T-helper 1 cell treated with Interleukin-12 subunit alpha and Interleukin-12 subunit beta and Interleukin-4 antibody, amounts not matched to agents 30 μg/mL and 1 μg/mL, for 36 hours (primary cell): Measurements from ENCODE around the gene SMARCC2.
"Not testable (repeated sequence)": the region's sequence is repeated elsewhere in the genome, so short reads cannot be mapped to it uniquely, and the experiment has no call there.

Experiments used
- H3K27ac Mint-ChIP-seq: one replicate; pipeline ENCODE4 v1.8.0; 2021; ENCODE audit warnings: mild to moderate bottlenecking, mixed read lengths
- H3K27me3 Mint-ChIP-seq: one replicate; pipeline ENCODE4 v1.8.0; 2021; ENCODE audit warnings: low read depth, mixed read lengths
- H3K36me3 Mint-ChIP-seq: one replicate; pipeline ENCODE4 v1.8.0; 2021; ENCODE audit warnings: low read depth, mixed read lengths
- H3K4me1 Mint-ChIP-seq: one replicate; pipeline ENCODE4 v1.8.0; 2021; ENCODE audit warnings: low read depth, mixed read lengths
- H3K4me3 Mint-ChIP-seq: one replicate; pipeline ENCODE4 v1.8.0; 2021; ENCODE audit warnings: mild to moderate bottlenecking, moderate library complexity, mixed read lengths
- H3K9me3 Mint-ChIP-seq: one replicate; pipeline ENCODE4 v1.8.0; 2021; ENCODE audit warnings: mixed read lengths

SMARCC2 gene

GRCh38 chr12:56163533-56164344 is 25.5 kb downstream of the SMARCC2 start:
- H3K4me1 Mint-ChIP-seq: peaks cover 31% of the 10 kb centered on the region
- no peak overlapping the region for H3K4me3 Mint-ChIP-seq
- H3K36me3 Mint-ChIP-seq: peaks cover 67% of the 10 kb centered on the region
- no peaks in the 10 kb centered on the region for H3K27me3 Mint-ChIP-seq
- no peaks in the 10 kb centered on the region for H3K9me3 Mint-ChIP-seq
- no peak overlapping the region for H3K27ac Mint-ChIP-seq

GRCh38 chr12:56162468-56163290 is 26.6 kb downstream of the SMARCC2 start:
- H3K27ac Mint-ChIP-seq: peak overlapping the region; percentile 36
- H3K36me3 Mint-ChIP-seq: peaks cover 66% of the 10 kb centered on the region
- H3K4me3 Mint-ChIP-seq: no peak overlapping the region
- H3K27me3 Mint-ChIP-seq: no peaks in the 10 kb centered on the region
- peaks cover 31% of the 10 kb centered on the region for H3K4me1 Mint-ChIP-seq
- no peaks in the 10 kb centered on the region for H3K9me3 Mint-ChIP-seq

DNA sequence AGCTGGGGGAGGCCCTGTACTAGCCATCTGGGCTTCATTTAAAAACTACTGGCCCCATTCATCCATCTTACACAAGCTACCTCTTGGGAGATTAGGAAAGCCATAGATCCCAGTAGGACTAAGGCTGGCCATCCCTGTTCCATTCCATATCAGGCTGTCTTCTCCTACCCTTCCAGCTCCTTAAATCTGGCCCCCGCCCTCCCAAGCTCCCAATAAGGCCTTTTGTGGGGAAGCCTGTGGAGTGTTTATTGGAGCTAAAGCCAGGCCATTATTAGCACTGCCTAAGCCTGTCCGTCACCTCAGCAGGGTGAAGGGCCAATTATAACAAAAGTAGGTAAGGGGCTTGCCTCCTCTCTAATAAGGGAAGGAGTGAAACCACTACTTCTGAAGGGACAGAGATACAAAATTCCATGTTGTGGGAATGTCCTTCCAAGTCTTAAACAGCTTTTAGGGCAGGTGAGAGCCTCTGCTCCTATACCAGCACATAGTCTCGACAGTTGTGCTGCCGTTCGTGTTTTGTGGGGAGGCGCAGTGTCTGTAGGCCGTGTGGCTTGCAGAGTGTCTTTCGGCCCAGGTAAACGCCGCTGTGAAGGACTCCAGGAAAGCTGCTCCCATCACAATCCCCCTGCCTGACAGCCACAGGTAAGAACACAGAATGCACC is 27.5 kb downstream of the SMARCC2 start:
- Mint-ChIP-seq H3K4me1 (peaks cover 35% of the 10 kb centered on the region), H3K27me3 (no peaks in the 10 kb centered on the region), H3K27ac (peak overlapping the region; percentile 79), H3K9me3 (no peaks in the 10 kb centered on the region), H3K4me3 (peak overlapping the region; percentile 59), H3K36me3 (peaks cover 64% of the 10 kb centered on the region)

DNA sequence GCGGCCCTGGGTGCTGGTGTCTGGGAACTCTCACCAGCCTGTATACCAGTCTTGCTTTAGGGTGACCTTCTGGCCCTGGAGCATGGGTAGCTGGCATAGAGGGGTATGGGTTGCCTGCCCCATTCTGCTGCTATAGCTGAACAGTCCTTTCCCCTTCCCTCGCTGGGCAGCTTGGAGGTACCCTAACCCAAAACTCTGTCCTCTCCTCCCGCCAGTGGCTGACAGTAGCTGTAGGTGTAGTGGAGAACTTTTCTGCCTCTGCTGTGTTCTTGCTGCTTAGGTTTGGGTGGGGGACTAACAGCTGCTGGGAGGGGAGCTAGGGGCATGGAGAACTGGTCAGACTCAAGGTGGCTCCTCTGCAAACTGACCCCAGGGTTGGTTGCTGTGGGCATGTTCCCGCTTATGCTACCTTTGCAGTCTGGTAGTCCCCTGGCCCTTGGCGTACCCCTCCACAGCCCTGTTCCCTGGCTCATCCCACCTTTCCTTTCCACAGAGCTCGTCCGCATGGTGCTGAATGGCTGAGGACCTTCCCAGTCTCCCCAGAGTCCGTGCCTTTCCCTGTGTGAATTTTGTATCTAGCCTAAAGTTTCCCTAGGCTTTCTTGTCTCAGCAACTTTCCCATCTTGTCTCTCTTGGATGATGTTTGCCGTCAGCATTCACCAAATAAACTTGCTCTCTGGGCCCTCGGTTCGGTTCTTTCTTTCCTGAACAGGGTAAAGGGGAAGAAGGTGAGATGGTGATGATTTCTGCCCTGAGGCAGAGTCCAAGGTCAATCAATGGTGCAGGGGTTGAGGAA is 28.2 kb downstream of the SMARCC2 start:
- H3K27me3 Mint-ChIP-seq: no peaks in the 10 kb centered on the region
- H3K36me3 Mint-ChIP-seq: peaks cover 64% of the 10 kb centered on the region

DNA sequence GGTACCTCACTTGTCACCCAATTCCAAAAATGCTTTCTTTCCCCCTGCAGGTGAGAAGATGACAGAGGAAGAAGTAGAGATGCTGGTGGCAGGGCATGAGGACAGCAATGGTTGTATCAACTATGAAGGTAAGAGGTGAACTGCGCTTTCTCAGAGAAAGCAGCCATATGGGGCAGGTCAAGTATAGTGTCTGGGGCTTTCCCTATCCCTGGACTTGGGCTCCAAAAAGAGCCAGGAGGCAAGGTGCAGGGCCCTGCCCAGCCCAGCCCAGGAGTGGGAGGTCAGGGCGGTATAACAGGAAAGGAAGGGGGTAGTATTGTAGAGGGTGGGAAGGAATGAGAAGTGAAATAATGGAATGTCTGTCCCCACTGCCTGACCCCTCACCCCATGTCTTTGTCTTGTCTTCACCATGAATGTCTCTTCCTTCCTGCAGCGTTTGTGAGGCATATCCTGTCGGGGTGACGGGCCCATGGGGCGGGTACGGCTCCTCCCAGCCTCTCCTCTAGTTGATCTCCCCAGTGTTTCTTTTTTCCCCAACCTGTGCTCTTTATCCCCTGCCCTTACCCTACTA is 29.0 kb downstream of the SMARCC2 start:
- Mint-ChIP-seq H3K27ac (peak overlapping the region; percentile 99), H3K9me3 (no peaks in the 10 kb centered on the region), H3K36me3 (peaks cover 62% of the 10 kb centered on the region), H3K27me3 (no peaks in the 10 kb centered on the region), H3K4me1 (peaks cover 38% of the 10 kb centered on the region), H3K4me3 (peak overlapping the region; percentile 99)

More for the DNA sequence above, 28.2 kb downstream of the SMARCC2 start:
- H3K27ac Mint-ChIP-seq: peak overlapping the region; percentile 99
- H3K9me3 Mint-ChIP-seq: no peaks in the 10 kb centered on the region
- peak overlapping the region; percentile 99 for H3K4me3 Mint-ChIP-seq
- peaks cover 35% of the 10 kb centered on the region for H3K4me1 Mint-ChIP-seq

DNA sequence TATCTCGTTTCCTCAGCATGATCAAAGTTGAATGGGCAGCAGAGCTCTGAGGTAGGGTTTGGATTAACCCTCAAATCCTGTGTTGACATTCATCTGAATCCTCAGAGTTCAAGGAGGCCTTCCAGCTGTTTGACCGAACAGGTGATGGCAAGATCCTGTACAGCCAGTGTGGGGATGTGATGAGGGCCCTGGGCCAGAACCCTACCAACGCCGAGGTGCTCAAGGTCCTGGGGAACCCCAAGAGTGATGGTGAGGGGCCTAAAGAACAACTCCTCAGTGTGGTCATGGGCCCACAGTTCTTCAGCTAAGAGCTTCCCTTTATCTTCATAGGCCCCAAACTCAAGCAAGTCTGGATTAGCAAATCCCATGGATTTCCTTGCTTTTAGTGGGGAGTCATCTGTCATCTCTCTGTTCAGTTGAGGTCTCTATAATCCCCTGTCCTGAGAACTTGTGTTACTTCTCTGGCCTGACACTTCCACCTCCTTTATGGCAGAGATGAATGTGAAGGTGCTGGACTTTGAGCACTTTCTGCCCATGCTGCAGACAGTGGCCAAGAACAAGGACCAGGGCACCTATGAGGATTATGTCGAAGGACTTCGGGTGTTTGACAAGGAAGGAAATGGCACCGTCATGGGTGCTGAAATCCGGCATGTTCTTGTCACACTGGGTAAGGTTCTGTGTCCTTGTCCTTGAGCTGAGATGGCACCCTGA is 29.6 kb downstream of the SMARCC2 start:
- Mint-ChIP-seq H3K27me3 (no peaks in the 10 kb centered on the region), H3K36me3 (peaks cover 63% of the 10 kb centered on the region), H3K27ac (peak overlapping the region; percentile 99), H3K9me3 (no peaks in the 10 kb centered on the region), H3K4me1 (peaks cover 43% of the 10 kb centered on the region), H3K4me3 (peak overlapping the region; percentile 99)

GRCh38 chr12:56158926-56159461 is 30.3 kb downstream of the SMARCC2 start:
- peak overlapping the region; percentile 99 for H3K4me3 Mint-ChIP-seq
- peaks cover 57% of the 10 kb centered on the region for H3K36me3 Mint-ChIP-seq
- peaks cover 38% of the 10 kb centered on the region for H3K4me1 Mint-ChIP-seq
- H3K27ac Mint-ChIP-seq: peak overlapping the region; percentile 99
- H3K9me3 Mint-ChIP-seq: no peaks in the 10 kb centered on the region
- H3K27me3 Mint-ChIP-seq: no peaks in the 10 kb centered on the region

GRCh38 chr12:56158029-56158925 is 31.0 kb downstream of the SMARCC2 start, which contains the start of gene MYL6:
MYL6 (plus strand) TSS chr12:56158359; CDS start chr12:56158402, 43 bp downstream.
- Mint-ChIP-seq H3K9me3 (no peaks in the 10 kb centered on the region), H3K27me3 (no peaks in the 10 kb centered on the region), H3K4me3 (peak within 1 kb of the TSS; percentile 99), H3K4me1 (peaks cover 40% of the 10 kb centered on the region), H3K27ac (peak within 1 kb of the TSS; percentile 99), H3K36me3 (peaks cover 50% of the 10 kb centered on the region)

DNA sequence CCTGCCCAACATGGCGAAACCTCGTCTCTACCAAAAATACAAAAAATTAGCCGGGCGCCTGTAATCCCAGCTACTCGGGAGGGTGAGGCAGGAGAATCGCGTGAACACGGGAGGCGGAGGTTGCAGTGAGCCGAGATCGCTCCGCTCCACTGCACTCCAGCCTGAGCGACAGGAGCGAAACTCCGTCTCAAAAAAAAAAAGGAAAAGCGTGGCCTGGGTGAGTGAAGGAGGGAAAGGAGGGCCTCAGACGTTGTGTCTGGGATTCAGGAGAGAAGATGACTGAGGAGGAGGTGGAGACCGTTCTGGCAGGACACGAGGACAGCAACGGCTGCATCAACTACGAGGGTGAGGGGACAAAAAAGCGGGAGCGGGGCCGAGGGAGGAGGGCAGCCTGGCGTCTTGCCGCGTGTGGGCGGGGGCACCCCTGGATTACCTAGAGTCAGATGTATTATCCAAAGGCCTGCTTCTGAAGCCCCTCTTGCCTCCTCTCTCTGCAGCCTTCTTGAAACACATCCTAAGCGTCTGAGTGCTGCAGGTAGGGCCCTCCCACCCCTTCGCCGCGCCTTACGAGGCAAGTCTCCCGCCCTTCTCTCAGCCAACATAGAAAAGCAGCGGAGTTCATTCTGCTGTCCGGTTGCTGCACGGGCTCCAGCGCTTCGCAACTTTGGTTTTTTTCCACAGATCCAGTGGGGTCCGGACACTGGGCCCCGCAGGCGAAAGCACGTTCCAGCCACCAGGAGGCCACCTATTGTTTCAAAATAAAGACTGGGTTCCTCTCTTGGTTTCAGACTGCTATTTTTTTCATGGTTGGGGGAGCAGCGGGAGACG is 31.9 kb downstream of the SMARCC2 start:
- peaks cover 45% of the 10 kb centered on the region for H3K36me3 Mint-ChIP-seq
- H3K27ac Mint-ChIP-seq: peak overlapping the region; percentile 99
- H3K9me3 Mint-ChIP-seq: no peaks in the 10 kb centered on the region
- H3K27me3 Mint-ChIP-seq: no peaks in the 10 kb centered on the region
- peak overlapping the region; percentile 99 for H3K4me3 Mint-ChIP-seq
- H3K4me1 Mint-ChIP-seq: peaks cover 48% of the 10 kb centered on the region

- not testable (repeated sequence) for H3K27me3 Mint-ChIP-seq, H3K9me3 Mint-ChIP-seq
- Mint-ChIP-seq H3K4me3 (peak overlapping the region; percentile 99), H3K27ac (peak overlapping the region; percentile 99), H3K4me1 (peaks cover 48% of the 10 kb centered on the region), H3K36me3 (peaks cover 38% of the 10 kb centered on the region)
Measured at GRCh38 chr12:56156464-56157200, 32.7 kb downstream of the SMARCC2 start.

DNA sequence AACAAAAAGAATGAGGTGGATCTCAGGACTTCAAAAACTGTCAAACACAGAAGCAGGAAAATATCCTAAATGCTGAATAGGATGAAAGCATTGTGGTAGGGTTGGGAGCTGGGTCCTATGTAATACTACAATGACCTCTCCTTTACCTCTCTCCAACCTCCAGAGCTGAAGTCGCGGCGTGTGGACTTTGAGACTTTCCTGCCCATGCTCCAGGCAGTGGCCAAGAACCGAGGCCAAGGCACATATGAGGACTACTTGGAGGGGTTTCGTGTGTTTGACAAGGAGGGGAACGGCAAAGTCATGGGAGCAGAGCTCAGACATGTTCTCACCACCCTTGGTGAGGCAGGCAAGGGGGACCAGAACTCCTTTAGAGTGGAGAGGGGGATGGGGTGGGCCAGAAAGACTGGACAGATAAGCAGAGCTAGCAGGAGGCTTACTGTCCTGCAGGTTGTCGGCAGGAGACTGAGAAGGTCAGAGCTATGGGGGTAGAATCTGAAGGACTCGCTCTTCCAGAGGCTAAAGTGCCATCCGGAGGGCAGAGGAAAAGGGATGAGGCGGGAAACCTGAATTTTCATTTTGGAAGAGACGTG is 33.9 kb downstream of the SMARCC2 start:
- peak overlapping the region; percentile 31 for H3K27ac Mint-ChIP-seq
- peaks cover 46% of the 10 kb centered on the region for H3K4me1 Mint-ChIP-seq

More for the DNA sequence above, 33.9 kb downstream of the SMARCC2 start:
- peaks cover 28% of the 10 kb centered on the region for H3K36me3 Mint-ChIP-seq
- H3K27me3 Mint-ChIP-seq: no peaks in the 10 kb centered on the region
- H3K4me3 Mint-ChIP-seq: peak overlapping the region; percentile 22
- H3K9me3 Mint-ChIP-seq: no peaks in the 10 kb centered on the region
